GM20000 (cell line): ENCODE results near the gene ARMC2.
"Not testable (repeated sequence)": the region's sequence is repeated elsewhere in the genome, so short reads cannot be mapped to it uniquely, and the experiment has no call there.

Experiments used
- DNase-seq: peaks from one replicate; pipeline ENCODE4 v3.0.0; 2012; ENCODE audit warnings: low spot score
- TF ChIP-seq, protein P1 (sequence below): IDR thresholded peaks from 2 replicates; pipeline ENCODE4 v1.5.1; 2012; ENCODE audit warnings: mild to moderate bottlenecking, control low read depth; ENCODE audit errors: extremely low read depth, missing control alignments

ARMC2 gene

GRCh38 chr6:108810057-108810643 is 38.1 kb upstream of the ARMC2 start:
- TF ChIP-seq, protein P1, sequence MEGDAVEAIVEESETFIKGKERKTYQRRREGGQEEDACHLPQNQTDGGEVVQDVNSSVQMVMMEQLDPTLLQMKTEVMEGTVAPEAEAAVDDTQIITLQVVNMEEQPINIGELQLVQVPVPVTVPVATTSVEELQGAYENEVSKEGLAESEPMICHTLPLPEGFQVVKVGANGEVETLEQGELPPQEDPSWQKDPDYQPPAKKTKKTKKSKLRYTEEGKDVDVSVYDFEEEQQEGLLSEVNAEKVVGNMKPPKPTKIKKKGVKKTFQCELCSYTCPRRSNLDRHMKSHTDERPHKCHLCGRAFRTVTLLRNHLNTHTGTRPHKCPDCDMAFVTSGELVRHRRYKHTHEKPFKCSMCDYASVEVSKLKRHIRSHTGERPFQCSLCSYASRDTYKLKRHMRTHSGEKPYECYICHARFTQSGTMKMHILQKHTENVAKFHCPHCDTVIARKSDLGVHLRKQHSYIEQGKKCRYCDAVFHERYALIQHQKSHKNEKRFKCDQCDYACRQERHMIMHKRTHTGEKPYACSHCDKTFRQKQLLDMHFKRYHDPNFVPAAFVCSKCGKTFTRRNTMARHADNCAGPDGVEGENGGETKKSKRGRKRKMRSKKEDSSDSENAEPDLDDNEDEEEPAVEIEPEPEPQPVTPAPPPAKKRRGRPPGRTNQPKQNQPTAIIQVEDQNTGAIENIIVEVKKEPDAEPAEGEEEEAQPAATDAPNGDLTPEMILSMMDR, result no peak
- no peak for DNase-seq

- TF ChIP-seq, protein P1, result no peak
- DNase-seq, result no peak
These were observed 36.7 kb upstream of the ARMC2 start for GRCh38 chr6:108811490-108811889.

GRCh38 chr6:108813218-108813617 is 35.0 kb upstream of the ARMC2 start:
- not testable (repeated sequence) for DNase-seq

- DNase-seq, result not testable (repeated sequence)
These were observed 30.9 kb upstream of the ARMC2 start for GRCh38 chr6:108817276-108817675.

GRCh38 chr6:108820006-108820405 is 28.2 kb upstream of the ARMC2 start:
- TF ChIP-seq, protein P1, result no peak
- DNase-seq, result no peak

- no peak for DNase-seq
- TF ChIP-seq, protein P1, result no peak
These were observed 25.8 kb upstream of the ARMC2 start for GRCh38 chr6:108822401-108822800.

GRCh38 chr6:108825326-108825725 is 22.9 kb upstream of the ARMC2 start:
- no peak for DNase-seq
- TF ChIP-seq, protein P1, result no peak

DNA sequence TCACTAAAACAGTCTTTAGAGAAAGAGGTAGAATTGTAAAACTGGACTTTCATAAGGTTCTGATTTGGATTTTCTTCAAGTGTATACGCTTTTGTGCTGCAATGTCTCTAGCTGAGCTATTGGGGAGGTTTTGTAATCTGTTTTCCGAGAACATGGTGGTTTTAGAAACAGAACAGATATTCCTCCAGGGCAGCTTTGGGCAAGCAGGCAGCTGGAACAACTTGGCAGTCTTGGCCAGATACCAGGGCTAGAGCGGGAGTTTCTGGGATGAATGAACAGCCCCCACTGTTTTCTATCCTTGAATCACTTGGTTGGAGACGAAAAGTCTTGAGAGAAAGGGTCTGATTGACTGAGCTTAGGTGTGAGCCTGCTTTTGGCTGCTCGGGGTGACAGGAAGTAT is 17.1 kb upstream of the ARMC2 start:
- DNase-seq, result no peak
- TF ChIP-seq, protein P1, result no peak

- no peak for DNase-seq
- TF ChIP-seq, protein P1, result no peak
These were observed 15.5 kb upstream of the ARMC2 start for GRCh38 chr6:108832738-108833137.
